DLD1 (cell line): Measurements from ENCODE around the gene RASA2.

Experiments
- in situ Hi-C: cut with HindIII; loops from 2 replicates; pipeline ENCODE4 v1.10.0; 2017; ENCODE audit warnings: low sequenced_read_pairs

Gene RASA2, protein sequence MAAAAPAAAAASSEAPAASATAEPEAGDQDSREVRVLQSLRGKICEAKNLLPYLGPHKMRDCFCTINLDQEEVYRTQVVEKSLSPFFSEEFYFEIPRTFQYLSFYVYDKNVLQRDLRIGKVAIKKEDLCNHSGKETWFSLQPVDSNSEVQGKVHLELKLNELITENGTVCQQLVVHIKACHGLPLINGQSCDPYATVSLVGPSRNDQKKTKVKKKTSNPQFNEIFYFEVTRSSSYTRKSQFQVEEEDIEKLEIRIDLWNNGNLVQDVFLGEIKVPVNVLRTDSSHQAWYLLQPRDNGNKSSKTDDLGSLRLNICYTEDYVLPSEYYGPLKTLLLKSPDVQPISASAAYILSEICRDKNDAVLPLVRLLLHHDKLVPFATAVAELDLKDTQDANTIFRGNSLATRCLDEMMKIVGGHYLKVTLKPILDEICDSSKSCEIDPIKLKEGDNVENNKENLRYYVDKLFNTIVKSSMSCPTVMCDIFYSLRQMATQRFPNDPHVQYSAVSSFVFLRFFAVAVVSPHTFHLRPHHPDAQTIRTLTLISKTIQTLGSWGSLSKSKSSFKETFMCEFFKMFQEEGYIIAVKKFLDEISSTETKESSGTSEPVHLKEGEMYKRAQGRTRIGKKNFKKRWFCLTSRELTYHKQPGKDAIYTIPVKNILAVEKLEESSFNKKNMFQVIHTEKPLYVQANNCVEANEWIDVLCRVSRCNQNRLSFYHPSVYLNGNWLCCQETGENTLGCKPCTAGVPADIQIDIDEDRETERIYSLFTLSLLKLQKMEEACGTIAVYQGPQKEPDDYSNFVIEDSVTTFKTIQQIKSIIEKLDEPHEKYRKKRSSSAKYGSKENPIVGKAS

DNA sequence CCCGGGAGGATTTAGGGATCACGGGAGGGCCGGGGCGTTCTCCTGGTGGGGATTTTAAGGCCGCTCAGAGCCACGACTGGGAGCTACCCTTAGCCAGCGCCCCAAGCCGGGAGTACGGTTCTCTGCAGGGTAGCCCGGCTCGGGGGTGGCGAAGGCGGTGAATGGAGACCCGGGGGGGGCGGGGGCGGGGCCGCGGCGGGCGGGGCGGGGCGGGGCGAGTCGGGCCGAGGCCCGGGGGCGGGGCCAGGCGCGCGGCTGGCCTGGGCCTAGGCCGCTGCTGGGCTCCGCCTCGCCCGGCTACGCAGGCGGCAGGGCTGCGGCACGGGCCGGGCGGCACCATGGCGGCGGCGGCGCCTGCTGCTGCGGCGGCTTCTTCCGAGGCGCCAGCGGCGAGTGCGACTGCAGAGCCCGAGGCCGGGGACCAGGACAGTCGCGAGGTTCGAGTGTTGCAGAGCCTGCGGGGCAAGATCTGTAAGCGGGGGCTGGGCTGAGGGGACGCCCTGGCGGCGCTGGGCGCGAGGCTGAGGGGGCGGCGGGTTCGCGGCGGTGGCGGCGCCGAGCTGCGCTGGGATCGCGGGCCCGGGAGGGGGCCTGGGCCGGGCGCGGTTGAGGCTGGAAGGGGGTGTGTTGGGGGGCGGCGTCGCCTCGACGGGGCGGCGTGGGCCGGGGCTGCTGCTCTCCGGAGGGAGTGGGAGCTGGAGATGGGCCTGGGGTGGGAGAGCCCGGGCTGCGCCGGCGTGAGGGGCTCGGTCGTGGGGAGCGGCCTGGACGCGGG is at the start of gene RASA2:
TSS of gene RASA2 (plus strand) at position 282 of the 775 bp plus-strand sequence. CDS start at position 339, 57 bp downstream.
- in situ Hi-C loops = no loop called here

DNA sequence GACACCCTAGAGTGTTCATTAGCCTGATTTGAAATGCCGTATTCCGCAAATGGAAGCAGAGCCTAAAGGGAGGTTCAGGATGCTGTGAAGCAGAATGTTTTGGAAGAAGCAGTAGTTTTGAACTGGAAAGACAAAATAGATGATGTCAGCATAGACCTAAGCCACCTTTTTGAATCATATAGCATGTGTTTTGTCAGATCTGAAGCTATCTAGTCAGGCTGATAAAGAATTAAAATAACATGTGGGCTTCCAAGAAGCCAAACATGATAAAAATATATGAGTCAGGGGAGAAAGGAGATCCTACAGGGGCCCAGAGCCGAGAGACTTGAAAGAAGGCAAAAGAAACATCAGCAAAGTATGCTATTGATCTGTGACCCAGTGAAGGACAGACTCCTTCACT is 47.2 kb upstream of the RASA2 start:
- in situ Hi-C loops = no loop called here

DNA sequence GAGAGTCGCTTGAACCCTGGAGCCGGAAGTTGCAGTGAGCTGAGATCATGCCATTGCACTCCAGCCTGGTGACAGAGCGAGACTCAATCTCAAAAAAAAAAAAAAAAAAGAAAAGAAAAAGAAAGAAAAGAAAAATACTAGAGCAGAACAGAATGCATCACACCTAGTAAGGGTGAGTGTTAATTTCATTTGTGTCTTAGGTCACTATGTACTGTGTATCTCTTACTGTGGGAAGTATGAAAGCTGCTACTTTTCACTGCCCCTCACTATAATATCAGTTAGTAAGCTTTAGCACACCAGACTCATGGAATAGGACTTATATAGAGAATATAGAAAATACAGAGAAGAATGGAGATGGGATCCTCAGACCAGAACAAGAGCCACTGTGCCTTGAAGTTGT is 45.9 kb upstream of the RASA2 start:
- in situ Hi-C loops = no loop called here

DNA sequence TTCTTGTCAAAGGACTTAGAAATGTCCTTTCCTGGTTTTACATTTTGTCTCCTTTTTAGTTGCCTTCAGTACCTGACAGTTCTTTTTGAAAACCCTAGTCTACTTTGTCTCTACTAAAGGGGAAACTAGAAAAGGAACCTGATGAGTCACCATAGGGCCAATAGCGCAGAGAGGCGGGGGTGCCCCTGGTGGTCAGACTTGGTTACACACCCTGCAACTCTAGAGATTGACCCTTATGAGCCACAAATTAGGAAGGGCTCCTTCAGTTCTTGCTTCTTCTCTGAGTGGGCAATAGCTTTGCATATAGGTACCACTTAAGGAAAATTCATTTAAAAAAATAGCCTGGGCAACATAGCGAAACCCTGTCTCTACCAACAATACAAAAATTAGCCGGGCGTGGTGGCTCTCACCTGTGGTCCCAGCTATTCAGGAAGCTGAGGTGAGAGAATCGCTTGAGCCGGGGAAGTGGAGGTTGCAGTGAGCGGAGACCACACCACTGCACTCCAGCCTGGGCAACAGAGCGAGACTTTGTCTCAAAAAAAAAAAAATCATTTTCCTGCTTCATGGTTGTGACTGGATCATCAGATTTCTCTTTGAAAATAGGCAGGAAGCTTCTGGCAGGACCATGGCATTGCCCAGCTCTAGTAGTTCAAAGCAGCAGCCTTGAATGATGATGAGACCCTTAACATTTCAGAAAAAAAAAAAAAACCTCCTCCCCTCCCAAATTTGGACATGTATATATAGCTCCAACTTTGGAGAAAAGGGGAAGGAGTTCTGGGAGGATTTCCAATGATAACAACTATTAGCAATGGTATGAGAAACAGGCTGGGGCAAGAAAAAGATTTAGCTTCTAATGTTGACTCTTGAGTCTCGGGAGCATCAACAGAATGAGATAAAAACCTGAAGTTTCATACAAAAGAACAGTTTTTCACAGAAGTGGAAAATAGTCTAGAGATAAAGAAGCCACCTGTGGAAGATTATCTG is 45.2 kb upstream of the RASA2 start:
- in situ Hi-C loops = no loop called here

DNA sequence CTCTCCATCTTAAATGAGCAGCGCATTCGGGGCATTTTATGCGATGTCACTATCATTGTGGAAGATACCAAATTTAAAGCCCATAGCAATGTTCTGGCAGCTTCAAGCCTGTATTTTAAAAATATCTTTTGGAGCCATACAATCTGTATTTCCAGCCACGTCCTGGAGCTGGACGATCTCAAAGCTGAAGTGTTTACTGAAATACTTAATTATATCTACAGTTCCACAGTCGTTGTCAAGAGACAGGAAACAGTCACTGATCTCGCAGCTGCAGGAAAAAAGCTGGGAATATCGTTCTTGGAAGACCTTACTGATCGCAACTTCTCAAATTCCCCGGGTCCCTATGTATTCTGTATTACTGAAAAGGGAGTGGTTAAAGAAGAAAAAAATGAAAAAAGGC is 44.4 kb upstream of the RASA2 start:
- in situ Hi-C loops = no loop called here

DNA sequence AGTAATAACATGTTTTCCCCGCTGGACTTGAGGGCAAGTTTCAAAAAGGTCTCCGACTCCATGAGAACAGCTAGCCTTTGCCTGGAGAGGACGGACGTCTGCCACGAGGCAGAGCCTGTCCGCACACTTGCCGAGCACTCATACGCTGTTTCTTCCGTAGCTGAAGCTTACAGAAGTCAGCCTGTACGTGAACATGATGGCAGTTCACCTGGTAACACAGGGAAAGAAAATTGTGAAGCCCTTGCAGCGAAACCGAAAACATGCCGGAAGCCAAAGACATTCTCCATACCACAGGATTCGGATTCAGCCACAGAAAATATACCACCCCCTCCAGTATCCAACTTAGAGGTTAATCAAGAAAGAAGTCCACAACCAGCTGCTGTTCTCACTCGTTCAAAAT is 43.9 kb upstream of the RASA2 start:
- in situ Hi-C loops = no loop called here

DNA sequence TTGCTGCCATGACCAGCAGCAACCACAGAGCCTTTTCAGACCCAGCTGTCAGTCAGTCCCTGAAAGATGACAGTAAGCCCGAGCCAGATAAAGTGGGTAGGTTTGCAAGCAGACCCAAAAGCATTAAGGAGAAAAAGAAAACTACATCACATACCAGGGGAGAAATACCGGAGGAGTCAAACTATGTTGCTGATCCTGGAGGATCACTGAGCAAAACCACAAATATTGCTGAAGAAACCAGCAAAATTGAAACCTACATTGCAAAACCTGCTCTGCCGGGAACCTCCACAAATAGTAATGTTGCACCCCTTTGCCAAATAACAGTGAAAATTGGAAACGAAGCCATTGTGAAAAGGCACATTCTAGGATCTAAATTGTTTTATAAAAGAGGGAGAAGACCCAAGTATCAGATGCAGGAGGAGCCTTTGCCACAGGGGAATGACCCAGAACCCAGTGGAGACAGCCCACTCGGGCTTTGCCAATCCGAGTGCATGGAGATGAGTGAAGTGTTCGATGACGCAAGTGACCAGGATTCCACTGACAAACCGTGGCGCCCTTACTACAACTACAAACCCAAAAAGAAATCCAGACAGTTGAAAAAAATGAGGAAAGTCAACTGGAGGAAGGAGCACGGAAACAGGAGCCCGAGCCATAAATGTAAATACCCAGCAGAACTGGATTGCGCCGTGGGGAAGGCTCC is 42.1 kb upstream of the RASA2 start:
- in situ Hi-C loops = no loop called here

DNA sequence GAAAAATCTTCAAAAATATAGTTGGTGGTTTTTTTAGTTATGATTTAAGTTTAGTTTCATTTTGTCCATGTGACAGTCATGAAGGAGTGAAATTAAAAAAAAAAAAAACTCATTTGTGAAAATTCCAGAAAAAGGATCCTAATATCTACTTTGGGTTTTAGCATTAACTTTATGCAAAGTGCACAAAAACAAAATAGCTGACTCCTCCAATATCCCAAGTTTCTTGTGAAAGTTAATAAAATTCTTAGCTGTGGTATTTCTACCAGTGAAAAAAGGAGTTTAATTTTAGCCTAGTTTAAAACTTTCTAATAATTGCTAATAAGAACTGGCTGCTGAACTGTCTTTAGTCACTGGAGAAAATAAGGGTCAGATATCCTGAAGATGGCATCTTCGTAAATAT is 40.8 kb upstream of the RASA2 start:
- in situ Hi-C loops = no loop called here

DNA sequence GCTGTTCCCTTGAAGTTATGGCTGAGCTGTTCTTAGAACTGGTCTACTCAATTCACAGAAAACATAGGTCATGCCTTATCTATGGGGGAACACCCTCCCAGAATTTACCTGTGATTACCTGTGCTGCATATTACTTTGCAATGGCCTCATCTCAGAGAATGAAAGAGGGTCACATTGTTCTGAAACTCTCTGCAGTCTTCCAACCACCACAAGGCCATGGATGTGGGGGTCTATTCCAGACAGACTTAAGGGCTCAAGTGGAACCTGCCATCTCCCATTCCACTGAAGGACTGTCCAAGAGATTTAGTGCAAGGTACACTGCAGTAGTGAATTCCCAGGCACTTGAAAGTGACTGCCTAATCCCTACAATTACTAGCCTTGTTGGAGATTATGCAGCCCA is 40.1 kb upstream of the RASA2 start:
- in situ Hi-C loops = no loop called here

DNA sequence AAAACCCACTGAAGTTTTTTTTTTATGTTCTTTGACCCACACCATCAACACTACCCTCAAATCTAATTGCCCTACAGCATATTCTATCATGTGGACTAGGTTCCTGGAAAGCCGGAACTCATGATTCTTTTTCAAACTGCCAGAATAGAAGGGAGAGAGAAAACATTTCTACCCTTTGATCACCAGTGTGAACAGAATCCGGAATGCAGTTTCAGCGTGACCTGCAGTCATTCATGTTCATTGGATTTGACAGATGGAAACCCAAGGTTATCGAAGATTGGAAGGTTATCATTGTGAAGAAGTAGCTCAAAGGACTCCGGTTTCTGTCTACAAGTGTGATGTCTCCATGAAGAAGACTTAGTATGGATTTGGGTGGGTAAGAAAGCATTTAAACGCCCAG is 39.4 kb upstream of the RASA2 start:
- in situ Hi-C loops = no loop called here

DNA sequence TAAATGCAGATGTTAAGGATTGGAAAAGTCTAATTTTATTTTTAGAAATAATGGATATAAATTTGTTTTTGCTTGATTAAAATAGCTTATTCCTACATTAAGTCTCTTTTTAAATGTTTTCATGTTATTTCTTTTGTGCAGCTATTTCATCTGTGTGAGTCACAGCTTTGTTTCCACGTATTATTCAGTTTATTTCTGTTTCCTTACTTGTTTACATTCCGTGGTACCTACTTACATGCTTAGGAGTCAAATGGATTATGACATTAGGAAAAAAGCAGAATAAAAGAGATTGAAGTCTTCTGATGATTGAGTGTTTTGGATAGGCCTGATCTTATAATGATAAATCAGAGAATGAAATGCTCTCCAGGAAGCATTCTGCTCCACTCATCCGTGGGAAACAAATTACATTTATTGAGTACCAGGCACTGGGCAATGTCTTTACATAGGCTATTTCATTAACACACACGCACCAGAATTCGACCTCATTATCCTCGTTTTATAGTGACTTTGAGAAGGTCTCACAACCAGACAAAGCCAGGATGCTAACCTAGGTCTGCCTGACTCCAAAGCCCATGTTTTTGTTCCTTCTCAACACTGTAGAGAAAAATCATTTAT is 38.1 kb upstream of the RASA2 start:
- in situ Hi-C loops = no loop called here

DNA sequence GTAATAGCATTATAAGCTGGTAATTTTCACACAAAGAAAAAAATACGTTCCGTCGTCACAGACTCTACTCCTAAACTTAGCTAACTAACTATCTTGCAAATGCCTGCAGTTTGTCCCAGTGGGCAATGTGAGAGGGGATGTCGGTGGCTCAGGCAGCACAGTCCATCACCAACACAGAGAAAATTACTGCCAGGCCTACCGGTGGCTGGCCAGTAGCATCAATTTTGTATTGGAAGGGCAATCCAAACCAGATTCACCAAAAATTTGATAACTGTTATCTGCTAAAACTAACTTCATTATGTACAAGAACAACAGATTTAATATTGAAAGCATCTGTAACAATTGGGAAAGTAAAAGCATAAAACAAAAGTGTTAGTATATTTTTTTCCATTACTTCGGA is 37.4 kb upstream of the RASA2 start:
- in situ Hi-C loops = no loop called here

DNA sequence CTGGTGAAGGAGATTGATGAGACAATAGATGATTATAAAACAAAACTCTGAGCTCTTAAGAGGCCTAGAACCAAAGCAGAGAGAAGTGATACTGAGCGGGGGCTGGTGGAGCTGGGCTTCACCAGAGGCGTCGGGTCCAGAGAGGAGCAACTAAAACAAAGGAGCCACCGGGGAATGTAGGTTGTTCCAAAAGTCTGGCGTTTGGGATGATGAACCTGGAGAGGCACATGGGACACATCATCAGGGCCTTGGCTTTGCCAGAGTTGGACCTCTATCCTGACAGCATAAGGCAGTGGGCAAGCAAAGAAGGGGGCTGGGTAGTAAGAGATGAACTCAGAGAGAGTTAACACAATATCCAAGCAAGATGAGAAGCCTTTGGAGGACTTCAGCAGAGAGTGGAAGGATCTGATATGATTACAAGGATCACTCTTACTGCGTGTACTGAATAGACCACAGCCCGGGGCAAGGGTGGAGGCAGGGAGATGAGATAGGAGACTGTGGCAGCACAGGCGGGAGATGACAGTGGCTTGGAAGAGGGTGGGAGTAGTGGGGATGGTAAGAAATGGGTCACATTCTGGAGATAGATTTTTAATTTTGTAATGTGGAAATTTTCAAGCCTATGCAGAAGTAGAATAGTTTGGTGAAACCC is 36.0 kb upstream of the RASA2 start:
- in situ Hi-C loops = no loop called here

DNA sequence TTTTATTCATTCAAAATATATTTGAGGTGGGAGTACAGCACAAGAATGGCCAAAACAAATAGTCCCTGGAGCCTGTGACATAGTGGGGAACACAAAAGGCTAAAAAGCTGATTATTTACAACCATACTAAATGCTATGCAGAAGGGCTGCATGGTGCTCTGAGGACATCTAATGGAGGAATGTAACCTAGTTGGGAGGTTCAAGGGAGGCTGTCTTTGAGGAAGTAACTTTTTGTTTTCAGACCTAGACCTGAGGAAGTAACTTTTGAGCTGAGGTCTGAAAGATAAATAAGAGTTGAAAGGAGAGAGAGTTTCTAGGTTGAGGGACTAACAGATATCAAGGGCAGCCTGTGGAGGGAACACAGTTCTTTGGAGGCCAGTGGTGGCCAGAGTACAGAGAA is 34.8 kb upstream of the RASA2 start:
- in situ Hi-C loops = no loop called here

DNA sequence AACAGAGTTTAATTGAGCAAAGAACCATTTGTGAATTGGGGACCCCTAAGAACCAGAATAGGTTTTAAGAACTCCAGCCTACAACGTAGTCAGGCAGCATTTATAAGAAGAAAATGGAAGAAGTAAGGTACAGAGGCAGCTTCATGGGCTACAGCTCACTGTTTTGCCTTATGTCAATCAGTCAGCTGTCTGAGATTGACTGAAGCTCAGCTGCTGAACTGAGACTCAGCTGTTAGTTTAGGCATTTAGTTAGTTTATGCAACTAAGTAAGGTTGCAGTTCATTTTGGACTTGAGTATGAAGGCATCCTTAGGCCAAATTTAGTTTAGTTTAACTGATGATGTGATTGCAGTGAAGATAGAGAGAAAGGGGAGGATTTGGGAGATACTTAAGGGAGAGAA is 34.1 kb upstream of the RASA2 start:
- in situ Hi-C loops = no loop called here

DNA sequence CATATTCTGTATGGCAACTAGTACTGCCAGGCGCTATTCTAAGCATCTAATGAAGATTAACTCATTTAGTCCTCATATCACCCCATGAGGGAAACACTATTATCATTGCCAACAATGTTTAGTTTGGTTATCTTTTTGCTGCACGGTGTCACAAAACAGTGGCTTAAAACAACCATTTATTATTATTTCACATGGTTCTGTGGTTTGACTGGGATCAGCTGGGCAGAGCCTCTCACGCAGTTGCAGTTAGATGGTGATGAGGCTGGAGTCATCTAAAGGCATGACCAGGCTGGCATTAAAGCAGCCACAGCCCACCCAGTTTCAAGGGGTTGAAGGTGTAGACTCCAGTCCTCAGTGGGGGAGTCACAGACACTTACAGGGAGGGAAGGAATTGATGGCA is 32.8 kb upstream of the RASA2 start:
- in situ Hi-C loops = no loop called here

DNA sequence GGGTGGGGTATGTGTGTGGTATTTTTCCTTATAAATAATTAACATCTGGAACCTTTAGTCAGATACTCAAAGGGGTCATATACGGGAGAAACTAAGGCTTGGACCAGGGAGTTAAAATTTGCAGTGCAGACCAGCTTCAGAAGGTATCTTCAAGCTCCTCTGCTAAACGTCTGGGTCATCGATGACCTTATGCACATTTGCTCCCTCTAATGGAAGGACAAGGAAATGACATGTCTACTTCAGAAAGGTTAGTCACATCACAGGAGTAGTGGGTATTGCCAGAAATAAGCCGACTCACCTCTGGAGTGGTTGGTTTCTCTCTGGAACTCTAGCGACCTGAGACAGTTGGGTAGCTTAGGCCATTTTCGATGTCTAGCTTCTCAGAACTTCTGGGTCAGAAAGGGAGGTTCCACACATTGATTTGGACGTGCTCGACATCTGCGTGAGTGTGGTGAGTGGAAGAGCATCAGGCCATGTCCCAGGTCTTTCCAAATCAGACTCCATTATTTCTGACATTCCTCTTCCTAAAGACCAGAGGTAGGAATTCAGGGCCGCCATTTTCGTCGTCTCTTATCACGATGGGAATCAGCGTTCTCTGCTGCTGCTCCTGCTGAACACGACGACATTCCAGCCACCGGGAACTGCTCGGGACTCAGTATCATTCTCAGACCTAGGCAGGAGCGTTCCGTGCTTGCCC is 31.8 kb upstream of the RASA2 start:
- in situ Hi-C loops = no loop called here
